ENCODE data around the gene CLEC4E. TPM values are rescaled to one million over a fixed set of nuclear protein-coding genes. Genes with fewer than 3 reads are reported as not detected.
"Not testable (repeated sequence)": the region's sequence is repeated elsewhere in the genome, so short reads cannot be mapped to it uniquely, and the experiment has no call there.

The CLEC4E gene
- total RNA-seq, 1 donor from 2014 or later = not detected

DNA sequence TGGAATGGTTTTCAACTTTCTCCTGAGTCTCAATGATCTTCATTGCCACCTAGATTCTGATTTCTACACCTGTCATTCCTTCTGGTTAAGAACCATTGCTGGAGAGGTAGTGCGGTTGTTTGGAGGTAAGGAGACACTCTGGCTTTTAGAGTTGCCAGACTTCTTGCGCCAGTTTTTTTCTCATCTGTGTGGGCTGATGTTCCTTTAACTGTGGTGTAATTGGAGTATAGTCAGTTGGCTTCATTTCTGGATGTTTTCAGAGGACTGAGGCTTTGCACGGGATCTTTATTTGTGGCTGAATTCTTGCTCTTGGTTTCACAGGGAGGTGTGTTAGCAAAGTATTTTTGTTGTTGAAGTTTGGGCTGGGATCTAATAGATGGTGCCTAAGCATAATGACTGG lies 33.1 kb downstream of the CLEC4E start:
- DNase-seq (ENCODE audit: extremely low spot score, unreplicated experiment) = no peak
- TF ChIP-seq, protein P1, sequence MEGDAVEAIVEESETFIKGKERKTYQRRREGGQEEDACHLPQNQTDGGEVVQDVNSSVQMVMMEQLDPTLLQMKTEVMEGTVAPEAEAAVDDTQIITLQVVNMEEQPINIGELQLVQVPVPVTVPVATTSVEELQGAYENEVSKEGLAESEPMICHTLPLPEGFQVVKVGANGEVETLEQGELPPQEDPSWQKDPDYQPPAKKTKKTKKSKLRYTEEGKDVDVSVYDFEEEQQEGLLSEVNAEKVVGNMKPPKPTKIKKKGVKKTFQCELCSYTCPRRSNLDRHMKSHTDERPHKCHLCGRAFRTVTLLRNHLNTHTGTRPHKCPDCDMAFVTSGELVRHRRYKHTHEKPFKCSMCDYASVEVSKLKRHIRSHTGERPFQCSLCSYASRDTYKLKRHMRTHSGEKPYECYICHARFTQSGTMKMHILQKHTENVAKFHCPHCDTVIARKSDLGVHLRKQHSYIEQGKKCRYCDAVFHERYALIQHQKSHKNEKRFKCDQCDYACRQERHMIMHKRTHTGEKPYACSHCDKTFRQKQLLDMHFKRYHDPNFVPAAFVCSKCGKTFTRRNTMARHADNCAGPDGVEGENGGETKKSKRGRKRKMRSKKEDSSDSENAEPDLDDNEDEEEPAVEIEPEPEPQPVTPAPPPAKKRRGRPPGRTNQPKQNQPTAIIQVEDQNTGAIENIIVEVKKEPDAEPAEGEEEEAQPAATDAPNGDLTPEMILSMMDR (IDR thresholded peaks at IDR 0.05) = no peak
- Mint-ChIP-seq H3K4me3 (ENCODE audit: unreplicated experiment) (no peak overlapping the region), H3K4me1 (ENCODE audit: unreplicated experiment) (no peaks in the 10 kb centered on the region), H3K36me3 (ENCODE audit: unreplicated experiment) (no peaks in the 10 kb centered on the region), H3K9me3 (ENCODE audit: unreplicated experiment) (no peaks in the 10 kb centered on the region), H3K27ac (ENCODE audit: unreplicated experiment) (no peak overlapping the region), H3K27me3 (ENCODE audit: unreplicated experiment) (peaks cover 2% of the 10 kb centered on the region)

DNA sequence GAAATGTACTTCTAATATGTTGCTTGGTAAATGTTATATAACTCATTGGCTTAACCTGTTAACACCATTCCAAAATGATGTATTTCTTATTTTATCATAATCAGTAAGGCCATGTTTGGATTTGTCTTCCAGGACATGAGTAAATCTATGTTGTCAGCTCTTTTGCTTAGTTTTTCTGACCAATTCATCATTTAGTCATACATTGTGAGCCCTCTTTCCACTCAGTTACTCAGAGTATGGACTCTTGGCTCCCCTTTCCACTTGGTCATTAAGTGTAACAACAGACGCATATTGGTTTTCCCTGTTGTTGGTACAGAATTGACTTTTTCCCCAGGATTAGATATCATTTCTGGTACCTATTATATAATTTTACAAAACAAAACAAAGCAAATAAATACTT lies 36.4 kb downstream of the CLEC4E start:
- no peak overlapping the region for H3K27ac Mint-ChIP-seq (ENCODE audit: unreplicated experiment)
- peaks cover 2% of the 10 kb centered on the region for H3K27me3 Mint-ChIP-seq (ENCODE audit: unreplicated experiment)
- H3K9me3 Mint-ChIP-seq (ENCODE audit: unreplicated experiment) = no peaks in the 10 kb centered on the region
- no peak overlapping the region for H3K4me3 Mint-ChIP-seq (ENCODE audit: unreplicated experiment)
- no peak for DNase-seq (ENCODE audit: extremely low spot score, unreplicated experiment)
- TF ChIP-seq, protein P1 (IDR thresholded peaks at IDR 0.05) = no peak
- H3K4me1 Mint-ChIP-seq (ENCODE audit: unreplicated experiment) = no peaks in the 10 kb centered on the region
- no peaks in the 10 kb centered on the region for H3K36me3 Mint-ChIP-seq (ENCODE audit: unreplicated experiment)

DNA sequence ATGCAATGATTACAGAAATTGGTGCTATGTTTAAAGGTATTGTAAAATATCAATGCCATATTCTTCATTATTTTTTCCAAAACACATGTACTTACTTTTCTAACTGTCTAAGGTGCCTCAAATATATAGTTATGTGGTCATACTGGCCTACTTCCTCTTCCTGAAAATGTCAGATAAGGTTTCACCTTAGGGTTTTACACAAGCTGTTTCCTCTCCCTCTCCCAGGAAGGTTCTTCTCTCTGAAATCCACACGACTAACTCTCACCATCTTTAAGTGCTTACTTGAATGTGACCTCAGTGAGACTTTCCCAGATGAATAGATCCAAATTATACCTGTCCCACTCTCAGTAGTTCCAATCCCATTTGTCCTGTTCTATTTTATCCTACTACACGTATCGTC lies 39.0 kb downstream of the CLEC4E start:
- Mint-ChIP-seq H3K27me3 (ENCODE audit: unreplicated experiment) (peaks cover 7% of the 10 kb centered on the region), H3K36me3 (ENCODE audit: unreplicated experiment) (no peaks in the 10 kb centered on the region), H3K4me3 (ENCODE audit: unreplicated experiment) (no peak overlapping the region), H3K4me1 (ENCODE audit: unreplicated experiment) (no peaks in the 10 kb centered on the region), H3K27ac (ENCODE audit: unreplicated experiment) (no peak overlapping the region), H3K9me3 (ENCODE audit: unreplicated experiment) (no peaks in the 10 kb centered on the region)
- TF ChIP-seq, protein P1 (IDR thresholded peaks at IDR 0.05) = no peak
- no peak for DNase-seq (ENCODE audit: extremely low spot score, unreplicated experiment)

DNA sequence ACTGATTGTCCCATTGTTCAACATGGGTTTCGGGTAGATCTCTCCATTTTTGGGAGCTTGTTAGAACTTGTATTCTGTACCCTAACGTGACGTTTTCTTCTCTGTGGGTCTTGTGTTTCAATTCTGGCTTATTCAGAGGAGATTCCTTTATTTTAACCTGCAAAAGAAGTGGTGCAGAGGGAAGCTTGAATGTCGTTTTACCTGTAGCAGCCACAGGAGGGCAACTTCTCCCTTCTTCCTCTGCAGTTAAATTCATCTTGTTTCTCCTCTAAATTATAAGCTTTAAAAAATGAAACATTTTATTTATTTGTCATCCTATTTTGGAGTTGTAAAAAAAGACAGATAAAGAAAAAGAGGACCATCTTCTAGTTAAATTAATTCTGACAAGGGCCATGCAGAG lies 41.1 kb downstream of the CLEC4E start:
- no peaks in the 10 kb centered on the region for H3K36me3 Mint-ChIP-seq (ENCODE audit: unreplicated experiment)
- TF ChIP-seq, protein P1 (IDR thresholded peaks at IDR 0.05) = no peak

DNA sequence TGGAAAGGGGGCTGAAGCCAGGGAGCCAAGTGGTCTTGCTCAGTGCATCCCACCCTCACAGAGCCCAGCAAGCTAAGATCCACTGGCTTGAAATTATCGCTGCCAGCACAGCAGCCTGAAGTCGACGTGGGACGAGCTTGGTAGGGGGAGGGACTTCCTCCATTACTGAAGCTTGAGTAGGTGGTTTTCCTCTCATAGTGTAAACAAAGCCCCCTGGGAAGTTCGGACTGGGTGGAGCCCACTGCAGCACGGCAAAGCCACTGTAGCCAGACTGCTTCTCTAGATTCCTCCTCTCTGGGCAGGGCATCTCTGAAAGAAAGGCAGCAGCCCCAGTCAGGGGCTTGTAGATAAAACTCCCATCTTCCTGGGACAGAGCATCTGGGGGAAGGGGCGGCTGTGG lies 44.6 kb downstream of the CLEC4E start:
- not testable (repeated sequence) for H3K4me1 Mint-ChIP-seq (ENCODE audit: unreplicated experiment); H3K36me3 Mint-ChIP-seq (ENCODE audit: unreplicated experiment); DNase-seq (ENCODE audit: extremely low spot score, unreplicated experiment); H3K27me3 Mint-ChIP-seq (ENCODE audit: unreplicated experiment); H3K9me3 Mint-ChIP-seq (ENCODE audit: unreplicated experiment); H3K4me3 Mint-ChIP-seq (ENCODE audit: unreplicated experiment); H3K27ac Mint-ChIP-seq (ENCODE audit: unreplicated experiment)

More for the DNA sequence above, 41.1 kb downstream of the CLEC4E start:
- Mint-ChIP-seq H3K27me3 (ENCODE audit: unreplicated experiment) (peaks cover 5% of the 10 kb centered on the region), H3K9me3 (ENCODE audit: unreplicated experiment) (no peaks in the 10 kb centered on the region), H3K27ac (ENCODE audit: unreplicated experiment) (no peak overlapping the region), H3K4me3 (ENCODE audit: unreplicated experiment) (no peak overlapping the region), H3K4me1 (ENCODE audit: unreplicated experiment) (no peaks in the 10 kb centered on the region)
- no peak for DNase-seq (ENCODE audit: extremely low spot score, unreplicated experiment)

DNA sequence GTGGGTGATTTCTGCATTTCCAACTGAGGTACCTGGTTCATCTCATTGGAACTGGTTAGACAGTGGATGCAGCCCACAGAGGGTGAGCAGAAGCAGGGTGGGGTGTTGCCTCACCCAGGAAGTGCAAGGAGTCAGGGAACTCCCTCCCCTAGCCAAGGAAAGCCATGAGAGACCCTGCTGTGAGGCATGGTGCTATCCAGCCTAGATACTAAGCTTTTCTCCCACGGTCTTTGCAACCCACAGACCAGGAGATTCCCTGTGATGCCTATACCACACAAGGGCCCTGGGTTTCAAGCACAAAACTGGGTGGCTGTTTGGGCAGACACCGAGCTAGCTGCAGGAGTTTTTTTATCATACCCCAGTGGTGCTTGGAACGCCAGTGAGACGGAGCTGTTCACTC lies 45.0 kb downstream of the CLEC4E start:
- not testable (repeated sequence) for H3K4me3 Mint-ChIP-seq (ENCODE audit: unreplicated experiment); H3K36me3 Mint-ChIP-seq (ENCODE audit: unreplicated experiment); H3K9me3 Mint-ChIP-seq (ENCODE audit: unreplicated experiment); DNase-seq (ENCODE audit: extremely low spot score, unreplicated experiment); H3K27me3 Mint-ChIP-seq (ENCODE audit: unreplicated experiment); H3K27ac Mint-ChIP-seq (ENCODE audit: unreplicated experiment); H3K4me1 Mint-ChIP-seq (ENCODE audit: unreplicated experiment)

Measured in osteocyte (in vitro differentiated cells).